ENCODE measurements around the gene LINGO4.

DNA sequence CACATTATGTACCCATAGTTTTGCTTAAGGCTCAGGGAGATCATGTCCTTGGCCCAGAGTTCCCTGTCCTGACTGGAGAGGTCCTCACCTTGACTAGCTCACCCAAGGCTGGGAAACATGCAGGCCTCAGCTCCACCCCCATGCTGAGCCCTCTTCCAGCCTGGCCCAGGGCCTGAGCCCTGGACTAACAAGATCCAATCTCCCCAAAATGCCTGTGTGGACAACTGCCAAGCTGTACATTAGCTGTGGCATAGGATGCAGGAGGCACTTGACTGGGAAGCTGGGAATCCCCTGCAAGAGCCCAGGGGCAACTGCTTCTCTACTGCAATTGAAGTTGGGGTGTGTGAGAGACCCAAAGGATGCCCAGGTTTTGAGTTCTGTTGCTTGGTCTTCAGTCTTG is 2.1 kb downstream of the LINGO4 start:
- no peak for TF ChIP-seq POLR2A (IDR thresholded peaks at IDR 0.05; ENCODE audit: low read length)
- no peak for TF ChIP-seq GATA1 (IDR thresholded peaks at IDR 0.05; ENCODE audit: low read depth, low read length)

Data from erythroblast (primary cell).